Adrenal gland (tissue), 12 donors: ENCODE results near the gene PXYLP1. TPM values are rescaled to one million over a fixed set of nuclear protein-coding genes. Genes with fewer than 3 reads are reported as not detected.
A peak's percentile ranks its signal among the peaks of the same experiment; 100 is the strongest.
"Not testable (repeated sequence)": the region's sequence is repeated elsewhere in the genome, so short reads cannot be mapped to it uniquely, and the experiment has no call there.

Source experiments
- DNase-seq, 7 donors: peaks; one replicate each; pipeline ENCODE4 v3.0.0-alpha.2; 2019 to 2020
- H3K27ac ChIP-seq, 5 donors: fragments of 200-600 bp; sonication (generic) in 4 of 5; 1 replicate in 3 of 5; 2 replicates in 2 of 5; pipeline versions ENCODE4 v1.5.1 to v1.8.0; 2016 to 2020; ENCODE audit warnings: mild to moderate bottlenecking in 1 of 5
- H3K27me3 ChIP-seq: fragments of 200-600 bp; 2 replicates; pipeline ENCODE4 v1.8.0; 2021
- H3K36me3 ChIP-seq, 2 donors: fragments of 200-600 bp; replicated peaks in 1 of 2; 1 replicate in 1 of 2; 2 replicates in 1 of 2; pipeline versions ENCODE4 v1.5.1 to v1.8.0; 2018 to 2022
- H3K4me1 ChIP-seq, 2 donors: fragments of 200-600 bp; replicated peaks in 1 of 2; 1 replicate in 1 of 2; 2 replicates in 1 of 2; pipeline versions ENCODE4 v1.5.1 to v1.8.0; 2018 to 2021
- H3K4me3 ChIP-seq, 4 donors: fragments of 200-600 bp; sonication (generic) in 3 of 4; one replicate each; pipeline ENCODE4 v1.5.1; 2016 to 2018
- H3K9me3 ChIP-seq, 3 donors: fragments of 200-600 bp; sonication (generic) in 1 of 3; replicated peaks in 1 of 3; 1 replicate in 2 of 3; 2 replicates in 1 of 3; pipeline versions ENCODE4 v1.5.1 to v1.8.0; 2016 to 2021
- CTCF ChIP-seq, 6 experiments: fragments of 450-650 bp in 4 of 6; fragments of 200-600 bp in 2 of 6; sonication (generic) in 1 of 6; IDR thresholded peaks; 1 replicate in 5 of 6; 2 replicates in 1 of 6; pipeline versions ENCODE4 v1.5.1 to v1.8.0; 2016 to 2021; ENCODE audit warnings: antibody characterized with exemption in 6 of 6, mild to moderate bottlenecking in 2 of 6, moderate library complexity in 1 of 6
- POLR2A ChIP-seq, 2 donors: fragments of 450-650 bp; IDR thresholded peaks; one replicate each; pipeline ENCODE4 v1.6.1; 2017; ENCODE audit warnings: antibody characterized with exemption in 2 of 2, mild to moderate bottlenecking in 2 of 2, moderate library complexity in 1 of 2
- WGBS, 4 donors: extraction: QIAGEN DNeasy Blood & Tissue Kit in 2 of 4; methylation state at CpG; one replicate each; pipeline versions ENCODE4 v1.1.5 to v1.1.7; 2013 to 2017; 5-methylcytosine and 5-hydroxymethylcytosine counted together
- intact Hi-C, 2 donors: fragments of 100-400 bp; cut with DNase I; formaldehyde crosslinking; loops; one replicate each; pipeline versions ENCODE4 v1.14.1 to v1.15.0; 2022 to 2023
- polyA plus RNA-seq, 3 donors: library from polyadenylated mRNA; stranded (reverse); fragments of 200-250 nt in 2 of 3; fragments of 350-450 nt in 1 of 3; fragmentation: Illumina TruSeq in 1 of 3; extraction: RNeasy Lipid Tissue Mini Kit (QIAGEN cat#74804) in 1 of 3; gene quantifications; one replicate each; pipeline ENCODE4 v1.2.3, GENCODE V29; 2013 to 2014
- total RNA-seq, 9 donors: library from RNA; depleted of rRNA in 4 of 9; stranded (reverse); fragments of >200 nt in 4 of 9; fragments of 120-200 nt in 1 of 9; fragmentation: NEBNext Ultra II Directional in 1 of 9; extraction: Animal tissue kit (Norgen Biotek cat#: 25700) in 1 of 9; gene quantifications; one replicate each; pipeline versions ENCODE4 v1.1.0 to v1.2.4, GENCODE V29; 2013 to 2023
- donor health status: healthy with polysubstance abuse.
- donor health status: Bipolar disorder and iron deficiency.
- donor health status: DM: yes; HTN: yes; CAD: no.
- donor health status: DM: no; HTN: no; CAD: no.
- donor health status: DM: no; HTN: no; CAD: no.
- donor health status: DM: yes; HTN: yes; CAD: no.

Gene PXYLP1
- total and polyA plus RNA-seq, 12 donors, result 5.5 to 22.7 (median 8.1) TPM

GRCh38 chr3:141292356-141293058 is 60.9 kb downstream of the PXYLP1 start:
- TF ChIP-seq POLR2A (IDR thresholded peaks at IDR 0.05) (no peak), CTCF (IDR thresholded peaks at IDR 0.05) (no peak)
- peaks cover 4 to 22% of the 10 kb centered on the region in 2 donors for H3K4me1 ChIP-seq
- H3K27me3 ChIP-seq, result no peaks in the 10 kb centered on the region
- 73 to 83% (median 78%) methylated on average over 19 of the region's 19 CpGs for WGBS, 4 donors
- no peak for DNase-seq
- no peak overlapping the region for H3K27ac ChIP-seq
- no peak overlapping the region for H3K4me3 ChIP-seq
- no peaks in the 10 kb centered on the region for H3K9me3 ChIP-seq
- intact Hi-C loops, result no loop called here
- no peaks in the 10 kb centered on the region for H3K36me3 ChIP-seq

- H3K4me3 ChIP-seq, result peak overlapping the region in 2 of 4 donors; percentile 15 to 59
- WGBS, 4 donors, result 7 to 14% (median 11%) methylated on average over 3 of the region's 3 CpGs
- intact Hi-C loops, result no loop called here
- no peaks in the 10 kb centered on the region for H3K27me3 ChIP-seq
- no peak for DNase-seq
- H3K36me3 ChIP-seq, result no peaks in the 10 kb centered on the region
- no peaks in the 10 kb centered on the region for H3K9me3 ChIP-seq
- TF ChIP-seq CTCF (IDR thresholded peaks at IDR 0.05) (no peak), POLR2A (IDR thresholded peaks at IDR 0.05) (no peak)
- peaks cover 4 to 22% of the 10 kb centered on the region in 2 donors for H3K4me1 ChIP-seq
- peak overlapping the region in 3 of 5 donors; percentile 38 to 61 (median 51) for H3K27ac ChIP-seq
Observed at GRCh38 chr3:141294301-141294700, 62.7 kb downstream of the PXYLP1 start.

- DNase-seq, result no peak
- H3K4me3 ChIP-seq, result peak overlapping the region in 2 of 4 donors; percentile 15 to 59
- intact Hi-C loops, result no loop called here
- H3K27me3 ChIP-seq, result no peaks in the 10 kb centered on the region
- H3K36me3 ChIP-seq, result no peaks in the 10 kb centered on the region
- H3K27ac ChIP-seq, result peak overlapping the region in 3 of 5 donors; percentile 30 to 61 (median 38)
- 18 to 26% (median 22%) methylated on average over 2 of the region's 2 CpGs for WGBS, 4 donors
- peaks cover 4 to 22% of the 10 kb centered on the region in 2 donors for H3K4me1 ChIP-seq
- TF ChIP-seq CTCF (IDR thresholded peaks at IDR 0.05) (no peak), POLR2A (IDR thresholded peaks at IDR 0.05) (peak in 1 of 2 donors; percentile 62)
- no peaks in the 10 kb centered on the region for H3K9me3 ChIP-seq
Observed at GRCh38 chr3:141294848-141295247, 63.2 kb downstream of the PXYLP1 start.

- intact Hi-C loops, H3K27ac ChIP-seq, DNase-seq, H3K4me3 ChIP-seq, H3K9me3 ChIP-seq, H3K27me3 ChIP-seq, H3K36me3 ChIP-seq: not testable (repeated sequence)
- H3K4me1 ChIP-seq, result peaks cover 6 to 11% of the 10 kb centered on the region in 2 donors
- 85 to 94% (median 92%) methylated on average over 7 of the region's 7 CpGs for WGBS, 4 donors
Observed at GRCh38 chr3:141300426-141300825, 68.8 kb downstream of the PXYLP1 start.
